ENCODE measurements around the gene RTF1.
A peak's percentile ranks its signal among the peaks of the same experiment; 100 is the strongest.
"Not testable (repeated sequence)": the region's sequence is repeated elsewhere in the genome, so short reads cannot be mapped to it uniquely, and the experiment has no call there.

RTF1 gene

GRCh38 chr15:41438206-41438605 lies 21.3 kb downstream of the RTF1 start:
- H3K36me3 ChIP-seq (ENCODE audit: control insufficient read depth, insufficient read depth, low read length) = no peaks in the 10 kb centered on the region
- H3K27ac ChIP-seq (ENCODE audit: low read depth, low read length) = no peak overlapping the region
- no peak overlapping the region for H2BK5ac ChIP-seq (ENCODE audit: low read length)

GRCh38 chr15:41438745-41439144 lies 21.9 kb downstream of the RTF1 start:
- H2BK5ac ChIP-seq (ENCODE audit: low read length); H3K56ac ChIP-seq (ENCODE audit: low read length); H3K27me3 ChIP-seq (ENCODE audit: insufficient read depth, low read length, poor library complexity); H3K4me3 ChIP-seq (ENCODE audit: low read length); H3K36me3 ChIP-seq (ENCODE audit: control insufficient read depth, insufficient read depth, low read length); H3K9ac ChIP-seq (ENCODE audit: low read length); H3K4ac ChIP-seq (ENCODE audit: low read depth, low read length); H3K4me1 ChIP-seq (ENCODE audit: control insufficient read depth, low read depth, low read length); H3K27ac ChIP-seq (ENCODE audit: low read depth, low read length); H2BK15ac ChIP-seq (replicated peaks; ENCODE audit: low read depth); H3K79me1 ChIP-seq (ENCODE audit: low read length); DNase-seq; H4K8ac ChIP-seq (ENCODE audit: low read depth, low read length); H2AK5ac ChIP-seq (ENCODE audit: low read length); H3K4me2 ChIP-seq (ENCODE audit: low read length); H3K18ac ChIP-seq (ENCODE audit: low read length); H4K5ac ChIP-seq (ENCODE audit: low read length); H3K23ac ChIP-seq (ENCODE audit: low read length); H3K79me2 ChIP-seq (ENCODE audit: control insufficient read depth, insufficient read depth, low read length); H2BK120ac ChIP-seq (ENCODE audit: low read depth, low read length): not testable (repeated sequence)
- no CpG with 5 or more reads among the region's 5 CpGs for WGBS (ENCODE audit: extremely low coverage, insufficient coverage, low lambda C conversion rate)

More at GRCh38 chr15:41438206-41438605, 21.3 kb downstream of the RTF1 start:
- Histone ChIP-seq H4K8ac (ENCODE audit: low read depth, low read length) (no peak overlapping the region), H3K23ac (ENCODE audit: low read length) (no peak overlapping the region), H3K4me1 (ENCODE audit: control insufficient read depth, low read depth, low read length) (no peaks in the 10 kb centered on the region), H3K4ac (ENCODE audit: low read depth, low read length) (no peak overlapping the region), H3K9ac (ENCODE audit: low read length) (no peak overlapping the region), H2BK15ac (replicated peaks; ENCODE audit: low read depth) (no peak overlapping the region), H4K5ac (ENCODE audit: low read length) (no peak overlapping the region), H3K56ac (ENCODE audit: low read length) (no peak overlapping the region), H3K27me3 (ENCODE audit: insufficient read depth, low read length, poor library complexity) (no peaks in the 10 kb centered on the region), H3K79me1 (ENCODE audit: low read length) (peaks cover 4% of the 10 kb centered on the region), H2AK5ac (ENCODE audit: low read length) (no peak overlapping the region), H2BK120ac (ENCODE audit: low read depth, low read length) (no peak overlapping the region), H3K4me2 (ENCODE audit: low read length) (no peak overlapping the region), H3K18ac (ENCODE audit: low read length) (no peak overlapping the region), H3K4me3 (ENCODE audit: low read length) (no peak overlapping the region), H3K79me2 (ENCODE audit: control insufficient read depth, insufficient read depth, low read length) (peaks cover 1% of the 10 kb centered on the region)
- no CpG with 5 or more reads among the region's 11 CpGs for WGBS (ENCODE audit: extremely low coverage, insufficient coverage, low lambda C conversion rate)
- DNase-seq = peak; percentile 6

GRCh38 chr15:41443275-41443674 lies 26.4 kb downstream of the RTF1 start:
- Histone ChIP-seq H2BK120ac (ENCODE audit: low read depth, low read length) (no peak overlapping the region), H3K9ac (ENCODE audit: low read length) (no peak overlapping the region), H3K27ac (ENCODE audit: low read depth, low read length) (no peak overlapping the region), H3K23ac (ENCODE audit: low read length) (no peak overlapping the region), H3K56ac (ENCODE audit: low read length) (no peak overlapping the region), H3K4ac (ENCODE audit: low read depth, low read length) (no peak overlapping the region), H3K79me2 (ENCODE audit: control insufficient read depth, insufficient read depth, low read length) (no peaks in the 10 kb centered on the region), H3K27me3 (ENCODE audit: insufficient read depth, low read length, poor library complexity) (no peaks in the 10 kb centered on the region), H3K4me2 (ENCODE audit: low read length) (no peak overlapping the region), H2BK5ac (ENCODE audit: low read length) (no peak overlapping the region), H3K4me1 (ENCODE audit: control insufficient read depth, low read depth, low read length) (no peaks in the 10 kb centered on the region), H4K5ac (ENCODE audit: low read length) (no peak overlapping the region), H4K8ac (ENCODE audit: low read depth, low read length) (no peak overlapping the region), H3K36me3 (ENCODE audit: control insufficient read depth, insufficient read depth, low read length) (no peaks in the 10 kb centered on the region), H3K4me3 (ENCODE audit: low read length) (no peak overlapping the region), H3K18ac (ENCODE audit: low read length) (no peak overlapping the region), H3K79me1 (ENCODE audit: low read length) (peaks cover 2% of the 10 kb centered on the region), H2BK15ac (replicated peaks; ENCODE audit: low read depth) (no peak overlapping the region), H2AK5ac (ENCODE audit: low read length) (no peak overlapping the region)
- WGBS (ENCODE audit: extremely low coverage, insufficient coverage, low lambda C conversion rate) = no CpG with 5 or more reads among the region's 2 CpGs
- DNase-seq = no peak

GRCh38 chr15:41445399-41445798 lies 28.5 kb downstream of the RTF1 start:
- Histone ChIP-seq H3K4me1 (ENCODE audit: control insufficient read depth, low read depth, low read length) (no peaks in the 10 kb centered on the region), H3K79me1 (ENCODE audit: low read length) (peaks cover 3% of the 10 kb centered on the region), H3K36me3 (ENCODE audit: control insufficient read depth, insufficient read depth, low read length) (no peaks in the 10 kb centered on the region), H4K5ac (ENCODE audit: low read length) (no peak overlapping the region), H3K4me2 (ENCODE audit: low read length) (no peak overlapping the region), H2BK120ac (ENCODE audit: low read depth, low read length) (no peak overlapping the region), H3K23ac (ENCODE audit: low read length) (no peak overlapping the region), H3K18ac (ENCODE audit: low read length) (no peak overlapping the region), H3K27ac (ENCODE audit: low read depth, low read length) (no peak overlapping the region), H4K8ac (ENCODE audit: low read depth, low read length) (no peak overlapping the region), H3K9ac (ENCODE audit: low read length) (no peak overlapping the region), H3K4me3 (ENCODE audit: low read length) (no peak overlapping the region), H3K27me3 (ENCODE audit: insufficient read depth, low read length, poor library complexity) (no peaks in the 10 kb centered on the region), H3K79me2 (ENCODE audit: control insufficient read depth, insufficient read depth, low read length) (no peaks in the 10 kb centered on the region), H3K4ac (ENCODE audit: low read depth, low read length) (no peak overlapping the region), H2AK5ac (ENCODE audit: low read length) (no peak overlapping the region), H2BK5ac (ENCODE audit: low read length) (no peak overlapping the region), H3K56ac (ENCODE audit: low read length) (no peak overlapping the region), H2BK15ac (replicated peaks; ENCODE audit: low read depth) (no peak overlapping the region)
- DNase-seq = no peak

- no peak overlapping the region for H3K9ac ChIP-seq (ENCODE audit: low read length)
- peaks cover 4% of the 10 kb centered on the region for H3K36me3 ChIP-seq (ENCODE audit: control insufficient read depth, insufficient read depth, low read length)
- no peak overlapping the region for H3K4me3 ChIP-seq (ENCODE audit: low read length)
- H3K56ac ChIP-seq (ENCODE audit: low read length) = no peak overlapping the region
- H2BK120ac ChIP-seq (ENCODE audit: low read depth, low read length) = no peak overlapping the region
- H3K27ac ChIP-seq (ENCODE audit: low read depth, low read length) = no peak overlapping the region
- H3K4me1 ChIP-seq (ENCODE audit: control insufficient read depth, low read depth, low read length) = no peaks in the 10 kb centered on the region
- H3K23ac ChIP-seq (ENCODE audit: low read length) = no peak overlapping the region
- no peak overlapping the region for H4K8ac ChIP-seq (ENCODE audit: low read depth, low read length)
- no peak overlapping the region for H2AK5ac ChIP-seq (ENCODE audit: low read length)
- H2BK15ac ChIP-seq (replicated peaks; ENCODE audit: low read depth) = no peak overlapping the region
- no peaks in the 10 kb centered on the region for H3K79me2 ChIP-seq (ENCODE audit: control insufficient read depth, insufficient read depth, low read length)
- no peak overlapping the region for H4K5ac ChIP-seq (ENCODE audit: low read length)
- no peak overlapping the region for H3K4ac ChIP-seq (ENCODE audit: low read depth, low read length)
- no peaks in the 10 kb centered on the region for H3K27me3 ChIP-seq (ENCODE audit: insufficient read depth, low read length, poor library complexity)
- H3K18ac ChIP-seq (ENCODE audit: low read length) = no peak overlapping the region
- WGBS (ENCODE audit: extremely low coverage, insufficient coverage, low lambda C conversion rate) = no CpG with 5 or more reads among the region's 4 CpGs
- H3K79me1 ChIP-seq (ENCODE audit: low read length) = no peaks in the 10 kb centered on the region
- no peak overlapping the region for H2BK5ac ChIP-seq (ENCODE audit: low read length)
- DNase-seq = no peak
- H3K4me2 ChIP-seq (ENCODE audit: low read length) = no peak overlapping the region
Measured at GRCh38 chr15:41462084-41462795, 45.3 kb downstream of the RTF1 start.
